GM12874 (cell line): Measurements from ENCODE around the gene DPT.

ENCODE experiments used
- CTCF ChIP-seq: IDR thresholded peaks from 2 replicates; pipeline ENCODE4 v1.5.1; 2011; ENCODE audit warnings: low read depth, mild to moderate bottlenecking, control low read depth, low read length, moderate library complexity; ENCODE audit not compliant: insufficient read depth

The DPT gene

DNA sequence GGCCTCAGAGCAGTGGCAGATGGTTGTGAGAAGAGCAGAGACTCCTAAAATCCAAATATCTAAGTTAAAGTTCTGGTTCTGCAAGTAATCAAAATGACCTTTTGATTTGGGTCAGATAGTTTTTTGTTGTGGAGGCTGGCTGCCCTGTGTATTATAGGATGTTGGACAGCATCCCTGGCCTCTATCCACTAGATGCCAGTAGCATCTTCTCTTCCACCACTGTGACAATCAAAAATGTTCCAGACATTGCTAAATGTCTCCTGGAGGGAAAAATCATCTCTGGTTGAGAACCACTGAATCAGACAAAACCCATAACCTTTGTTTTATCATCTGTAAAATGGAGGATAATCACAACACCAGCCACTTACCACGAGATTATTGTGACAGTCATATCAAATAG lies 5.9 kb upstream of the DPT start:
- no peak for TF ChIP-seq CTCF

GRCh38 chr1:168734271-168734670 lies 5.3 kb upstream of the DPT start:
- TF ChIP-seq CTCF = no peak

GRCh38 chr1:168733241-168733640 lies 4.2 kb upstream of the DPT start:
- no peak for TF ChIP-seq CTCF

DNA sequence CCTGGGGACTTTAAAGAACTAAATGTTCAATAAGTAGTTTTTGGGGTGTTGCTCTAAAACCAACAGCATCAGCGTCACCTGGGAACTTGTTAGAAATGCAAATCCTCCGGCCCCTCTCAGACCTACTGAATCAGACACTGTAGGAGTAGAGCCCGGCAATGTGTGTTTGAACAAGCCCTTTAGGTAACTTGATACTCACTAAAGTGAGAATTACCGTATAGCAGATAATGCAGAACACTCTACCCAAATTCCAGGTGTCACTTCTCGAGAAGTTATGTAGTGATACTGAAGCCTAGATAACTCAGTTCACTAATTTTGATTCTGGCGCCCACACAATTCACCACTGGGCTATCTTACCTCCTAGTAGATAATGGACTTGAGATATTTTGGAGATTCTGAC lies 3.7 kb upstream of the DPT start:
- TF ChIP-seq CTCF = no peak

DNA sequence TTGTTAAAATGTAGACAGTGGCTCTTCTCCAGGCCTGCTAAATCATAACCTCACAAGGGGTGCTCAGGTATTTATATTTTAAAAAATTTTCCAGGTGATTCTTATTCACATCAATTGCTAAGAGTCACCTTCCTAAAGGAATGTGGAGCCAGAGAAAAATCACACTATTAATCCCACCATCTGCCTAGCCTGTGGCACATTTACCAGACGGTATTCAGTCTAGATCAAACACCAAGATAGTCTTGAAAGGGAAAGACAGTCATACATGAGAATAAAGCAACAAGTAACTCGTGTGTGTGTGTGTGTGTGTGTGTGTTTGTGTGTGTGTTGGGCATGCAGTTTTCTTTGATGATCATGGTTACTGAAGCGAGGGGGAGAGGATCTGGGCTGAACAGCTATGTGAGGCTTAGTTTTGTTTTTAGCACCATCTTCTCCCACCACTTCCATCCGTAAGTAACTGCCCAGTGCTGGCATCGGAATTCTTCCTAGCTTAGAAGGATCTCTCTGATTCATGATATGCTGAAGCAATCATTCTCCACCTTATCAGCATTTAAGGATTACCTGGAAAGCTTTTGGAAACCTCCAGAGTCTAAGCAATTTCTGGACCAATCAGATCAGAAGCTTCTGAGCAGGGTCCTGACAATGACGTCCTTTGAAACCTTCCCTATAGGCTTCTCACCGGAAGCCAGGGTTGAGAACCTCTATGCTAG lies 2.4 kb upstream of the DPT start:
- no peak for TF ChIP-seq CTCF

GRCh38 chr1:168729405-168729802 lies 398 bp upstream of the DPT start:
- TF ChIP-seq CTCF = no peak

DNA sequence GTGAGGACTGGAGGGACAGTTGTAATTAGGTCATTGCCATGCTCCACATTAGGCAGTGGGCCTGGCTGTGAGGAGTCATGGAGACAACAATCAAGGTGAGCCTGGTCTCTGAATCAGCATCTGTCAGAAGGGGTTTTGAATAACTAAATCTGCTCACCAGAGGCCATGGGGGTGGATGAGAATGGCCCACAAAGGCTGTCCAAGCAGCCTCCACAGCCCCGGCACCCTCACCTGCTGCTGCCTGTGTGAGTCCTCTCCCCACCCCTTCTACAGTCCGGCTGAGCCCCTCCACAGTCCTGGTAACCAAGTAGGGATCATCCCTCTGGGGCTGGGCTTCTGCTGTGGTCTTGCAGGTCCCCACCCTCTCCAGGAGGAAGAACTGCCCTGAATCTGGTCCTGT lies 2.3 kb downstream of the DPT start:
- TF ChIP-seq CTCF = no peak

- no peak for TF ChIP-seq CTCF
Measured at GRCh38 chr1:168726281-168726680, 2.7 kb downstream of the DPT start.
